ENCODE measurements around the gene APOL1. TPM values are rescaled to one million over a fixed set of nuclear protein-coding genes. Genes with fewer than 3 reads are reported as not detected.
"Not testable (repeated sequence)": the region's sequence is repeated elsewhere in the genome, so short reads cannot be mapped to it uniquely, and the experiment has no call there.

The APOL1 gene
- total and polyA plus RNA-seq, 2 of the 13 experiments (the other 11 are each of a cell fraction or from before 2014, with no cell fraction given) = 20.3 to 75.0 TPM

- 0 out of 2 replicates have a peak, but pooled peaks have one; percentile 61 for TF ChIP-seq ZNF276 (CRISPR knock-in tag; IDR thresholded peaks at IDR 0.05; ENCODE audit: low read depth)
- peak; percentile 89 for TF ChIP-seq GATAD2A (CRISPR knock-in tag; IDR thresholded peaks at IDR 0.05)
- TF ChIP-seq ZNF124 (CRISPR knock-in tag; IDR thresholded peaks at IDR 0.05) = 0 out of 2 replicates have a peak, but pooled peaks have one; percentile 51
- TF ChIP-seq FOXK1 (CRISPR knock-in tag; IDR thresholded peaks at IDR 0.05; ENCODE audit: borderline replicate concordance, low read depth) = peak; percentile 36; the same call in 1 of the 2 replicates
- 0 out of 2 replicates have a peak, but pooled peaks have one; percentile 19 for TF ChIP-seq ZNF629 (CRISPR knock-in tag; conservative IDR thresholded peaks at IDR 0.05)
- 0 out of 2 replicates have a peak, but pooled peaks have one; percentile 61 for TF ChIP-seq SIX1 (CRISPR knock-in tag; IDR thresholded peaks at IDR 0.05; ENCODE audit: borderline replicate concordance)
- TF ChIP-seq PAXIP1 (CRISPR knock-in tag; conservative IDR thresholded peaks at IDR 0.05) = peak; percentile 98
- TF ChIP-seq TAF1 (CRISPR knock-in tag; IDR thresholded peaks at IDR 0.05) = peak; percentile 46; the same call in 1 of the 2 replicates
- TF ChIP-seq ZNF547 (CRISPR knock-in tag; IDR thresholded peaks at IDR 0.05) = peak; percentile 24; the same call in 1 of the 2 replicates
- peak; percentile 11; the same call in 1 of the 2 replicates for TF ChIP-seq ZNF460 (CRISPR knock-in tag; IDR thresholded peaks at IDR 0.05; ENCODE audit: borderline replicate concordance)
- peak; percentile 39 to 71; a peak in 3 of 4 replicates for TF ChIP-seq HMGXB4 (CRISPR knock-in tag; IDR thresholded peaks at IDR 0.05; ENCODE audit: borderline replicate concordance in 1 of 2, low read depth in 1 of 2)
- TF ChIP-seq KDM3A (CRISPR knock-in tag; IDR thresholded peaks at IDR 0.05; ENCODE audit: low read depth) = peak; percentile 66; the same call in 1 of the 2 replicates
- peak; percentile 65 for TF ChIP-seq NCOR1 (IDR thresholded peaks at IDR 0.05; ENCODE audit: borderline replicate concordance, low read length)
- TF ChIP-seq MEIS1 (CRISPR knock-in tag; IDR thresholded peaks at IDR 0.05; ENCODE audit: borderline replicate concordance) = peak; percentile 82; the same call in 1 of the 2 replicates
- 0 out of 2 replicates have a peak, but pooled peaks have one; percentile 53 for TF ChIP-seq ZNF589 (CRISPR knock-in tag; conservative IDR thresholded peaks at IDR 0.05)
- peak; percentile 93; the same call in 1 of the 2 replicates for TF ChIP-seq BRD4 (CRISPR knock-in tag; IDR thresholded peaks at IDR 0.05)
- TF ChIP-seq NCOA2 (CRISPR knock-in tag; IDR thresholded peaks at IDR 0.05) = peak; percentile 49; the same call in 1 of the 2 replicates
- not testable (repeated sequence) for TF ChIP-seq FOXA1 (IDR thresholded peaks at IDR 0.05)
- TF ChIP-seq FOXA1 (CRISPR knock-in tag; IDR thresholded peaks at IDR 0.05) = peak; percentile 67
- TF ChIP-seq THRA (CRISPR knock-in tag; IDR thresholded peaks at IDR 0.05; ENCODE audit: borderline replicate concordance) = peak; percentile 62; the same call in 1 of the 2 replicates
- 0 out of 2 replicates have a peak, but pooled peaks have one; percentile 49 for TF ChIP-seq NRL (CRISPR knock-in tag; IDR thresholded peaks at IDR 0.05; ENCODE audit: borderline replicate concordance)
Observed at GRCh38 chr22:36251979-36252608, 839 bp upstream of the APOL1 start (continued).
